ENCODE measurements around the gene GRID1.

DNA sequence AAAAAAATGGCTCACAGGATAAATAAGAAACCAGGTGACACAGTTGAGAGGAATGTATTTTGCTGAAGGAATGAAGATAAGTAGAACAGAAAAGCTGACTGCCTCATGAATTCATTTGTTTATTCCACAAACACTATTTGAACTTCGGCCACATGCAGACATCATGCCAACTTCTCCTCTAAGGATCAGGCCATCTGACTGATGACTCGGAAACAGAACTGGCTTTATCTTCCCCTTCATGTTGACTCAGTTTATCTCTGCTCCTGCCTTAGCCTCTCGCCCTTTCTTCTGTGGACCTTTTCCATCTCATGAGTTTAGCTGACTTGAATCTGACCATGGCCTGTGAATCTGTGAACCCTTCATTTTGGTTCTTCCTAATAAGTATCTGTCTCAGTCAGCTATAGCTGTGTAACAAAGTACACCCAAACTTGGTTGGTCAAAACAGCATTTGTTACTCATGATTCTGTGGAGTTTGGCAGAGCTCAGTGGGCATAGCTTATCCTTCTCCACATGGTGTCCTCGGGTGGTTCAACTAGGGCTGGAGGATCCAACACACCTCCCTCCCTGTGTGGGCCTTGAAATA, 44.0 kb upstream of the GRID1 start:
- TF ChIP-seq, protein P1, sequence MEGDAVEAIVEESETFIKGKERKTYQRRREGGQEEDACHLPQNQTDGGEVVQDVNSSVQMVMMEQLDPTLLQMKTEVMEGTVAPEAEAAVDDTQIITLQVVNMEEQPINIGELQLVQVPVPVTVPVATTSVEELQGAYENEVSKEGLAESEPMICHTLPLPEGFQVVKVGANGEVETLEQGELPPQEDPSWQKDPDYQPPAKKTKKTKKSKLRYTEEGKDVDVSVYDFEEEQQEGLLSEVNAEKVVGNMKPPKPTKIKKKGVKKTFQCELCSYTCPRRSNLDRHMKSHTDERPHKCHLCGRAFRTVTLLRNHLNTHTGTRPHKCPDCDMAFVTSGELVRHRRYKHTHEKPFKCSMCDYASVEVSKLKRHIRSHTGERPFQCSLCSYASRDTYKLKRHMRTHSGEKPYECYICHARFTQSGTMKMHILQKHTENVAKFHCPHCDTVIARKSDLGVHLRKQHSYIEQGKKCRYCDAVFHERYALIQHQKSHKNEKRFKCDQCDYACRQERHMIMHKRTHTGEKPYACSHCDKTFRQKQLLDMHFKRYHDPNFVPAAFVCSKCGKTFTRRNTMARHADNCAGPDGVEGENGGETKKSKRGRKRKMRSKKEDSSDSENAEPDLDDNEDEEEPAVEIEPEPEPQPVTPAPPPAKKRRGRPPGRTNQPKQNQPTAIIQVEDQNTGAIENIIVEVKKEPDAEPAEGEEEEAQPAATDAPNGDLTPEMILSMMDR (IDR thresholded peaks at IDR 0.05): no peak
- TF ChIP-seq POLR2A (IDR thresholded peaks at IDR 0.05): no peak

Data from Peyer's patch (tissue), 4 donors.